GM21737 (cell line): Measurements from ENCODE around the gene LRRN4.

Experiments
- ATAC-seq: cut with Tn5 transposase; IDR thresholded peaks from one replicate; pipeline ENCODE4 v1.9.1; 2021; ENCODE audit warnings: mild to moderate bottlenecking, moderate library complexity; ENCODE audit not compliant: unreplicated experiment

Gene LRRN4

DNA sequence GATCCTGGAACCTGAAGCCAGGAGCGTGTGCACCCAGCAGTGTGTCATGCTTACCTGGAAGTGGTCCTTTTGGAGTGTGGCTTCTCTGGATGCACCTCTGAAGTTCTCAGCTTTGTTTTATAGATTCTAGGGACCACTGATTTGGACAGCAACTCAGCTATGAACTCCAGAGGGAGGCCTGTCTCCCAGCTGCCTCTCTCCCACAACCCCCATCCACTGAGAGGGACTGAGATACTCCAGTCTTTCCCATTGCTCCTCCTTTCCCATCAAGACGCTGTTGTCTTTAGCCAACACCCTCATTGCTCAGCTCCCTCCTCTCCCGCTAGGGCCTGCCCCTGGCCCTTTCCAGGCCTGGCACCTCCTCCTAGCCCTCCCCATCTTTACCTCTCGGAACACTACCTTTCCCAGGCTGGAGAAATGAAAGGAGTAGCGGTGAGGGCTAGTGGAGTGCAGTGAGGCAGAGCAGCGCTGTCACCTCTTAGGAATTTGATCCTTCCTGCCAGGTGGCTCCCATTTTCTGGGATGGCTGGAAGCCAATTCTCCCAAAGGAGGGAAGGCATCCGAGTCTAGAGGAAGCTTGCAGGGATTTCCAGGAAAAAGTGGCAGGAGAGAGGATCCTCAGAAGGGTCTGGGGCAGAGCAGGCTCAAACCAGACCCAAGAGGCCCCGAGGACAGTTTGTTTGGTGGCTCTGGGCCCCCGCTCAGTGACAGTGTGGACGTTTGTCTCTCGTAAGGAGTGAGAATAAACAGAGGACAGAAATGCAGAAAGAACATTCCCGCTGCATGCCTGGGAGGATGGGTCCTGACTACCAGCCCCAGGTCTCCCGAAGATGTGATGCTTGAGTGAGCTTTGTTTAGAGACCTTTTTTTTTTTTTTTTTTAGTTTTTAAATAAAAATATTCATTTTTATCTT, at the start of gene LRRN4:
Gene LRRN4 (minus strand): TSS at position 285 of the 913 bp plus-strand sequence. CDS start 1,261 bp downstream, outside the sequence.
- ATAC-seq: no peak

DNA sequence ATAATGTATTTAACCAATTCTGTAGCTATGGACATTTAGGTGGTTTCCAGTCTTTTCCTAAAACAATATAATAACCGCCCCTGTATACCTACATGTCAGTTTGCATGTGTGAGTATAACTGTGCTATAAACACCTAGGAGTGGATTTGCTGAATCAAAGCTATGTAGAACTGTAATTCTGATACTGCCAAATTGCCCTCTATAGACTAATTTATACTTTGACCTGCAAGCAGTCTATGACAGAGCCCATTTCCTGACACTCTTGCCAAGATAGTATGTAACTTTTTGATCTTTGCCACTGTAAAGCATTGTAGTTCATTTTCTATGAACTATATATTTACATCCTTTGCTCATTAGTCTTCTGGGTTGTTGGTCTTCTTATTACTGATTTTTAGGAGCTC, 49.4 kb upstream of the LRRN4 start:
- no peak for ATAC-seq

DNA sequence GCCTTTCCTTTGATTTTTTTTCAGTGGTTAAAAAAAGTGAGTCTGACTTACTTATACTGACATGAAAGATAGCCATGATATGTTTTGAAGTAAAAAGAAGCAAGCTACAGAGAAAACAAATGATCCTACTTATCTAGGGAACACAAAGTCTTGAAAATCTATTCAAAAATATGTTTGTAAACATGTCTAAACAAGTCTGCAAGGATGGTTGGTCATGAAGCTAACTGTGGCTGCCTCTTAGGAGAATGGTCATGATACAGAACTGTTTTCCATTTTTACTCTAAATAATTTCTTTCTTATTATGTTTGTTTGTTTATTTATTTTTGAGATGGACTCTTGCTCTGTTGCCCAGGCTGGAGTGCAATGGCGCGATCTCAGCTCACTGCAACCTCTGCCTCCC, 47.5 kb upstream of the LRRN4 start:
- no peak for ATAC-seq

DNA sequence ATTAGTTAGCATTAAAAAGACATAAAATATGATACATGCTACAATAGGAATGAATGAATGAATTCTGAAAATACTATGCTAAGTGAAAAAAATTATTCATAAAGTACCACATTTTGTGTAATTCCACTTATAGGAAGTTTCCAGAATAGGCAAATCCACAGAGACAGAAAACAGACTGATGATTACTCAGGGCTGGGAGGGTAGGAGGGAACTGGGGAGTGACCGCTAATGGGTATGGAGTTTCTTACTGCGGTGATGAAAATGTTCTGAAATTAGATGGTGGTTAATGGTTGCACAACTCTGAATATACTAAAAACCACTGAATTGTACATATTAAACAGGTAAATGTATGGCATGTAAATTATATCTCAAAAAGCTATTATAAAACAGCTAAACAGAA, 46.4 kb upstream of the LRRN4 start:
- no peak for ATAC-seq

DNA sequence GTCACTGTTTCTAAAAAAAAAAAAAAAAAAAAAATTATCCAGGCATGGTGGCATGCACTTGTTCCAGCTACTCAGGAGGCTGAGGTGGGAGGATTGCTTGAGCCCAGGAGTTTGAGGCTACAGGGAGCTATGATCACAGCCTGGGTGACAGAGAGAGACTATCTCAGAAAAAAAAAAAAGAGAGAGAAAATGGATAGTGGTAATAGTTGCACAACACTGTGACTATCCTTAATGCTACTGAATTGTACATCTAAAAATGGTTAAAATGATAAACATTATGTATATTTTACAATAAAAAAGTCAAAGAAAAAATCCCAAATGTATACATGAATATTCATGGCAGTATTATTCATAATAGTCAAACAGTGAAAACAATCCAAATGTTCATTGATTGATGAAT, 46.0 kb upstream of the LRRN4 start:
- ATAC-seq: no peak

DNA sequence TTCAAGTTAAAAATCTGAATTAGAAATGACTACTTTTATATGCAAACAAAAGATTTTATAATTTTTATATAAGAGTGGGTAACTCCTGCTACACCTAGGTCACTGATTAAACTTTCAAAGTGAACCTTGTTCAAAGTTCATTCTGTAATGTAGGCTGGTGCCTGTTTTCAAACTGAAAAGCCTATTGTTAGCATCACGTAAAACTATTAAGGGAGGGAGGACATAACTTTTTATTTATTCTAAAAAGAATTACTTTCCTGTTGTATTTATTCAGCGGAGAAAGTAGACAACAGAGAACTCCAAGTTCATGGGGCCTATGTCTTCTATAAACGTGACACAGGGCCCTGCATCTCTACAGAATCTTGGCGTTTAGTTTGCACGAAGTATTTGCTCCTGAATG, 41.5 kb upstream of the LRRN4 start:
- ATAC-seq: no peak

GRCh38 chr20:6094565-6094964, 40.7 kb upstream of the LRRN4 start:
- no peak for ATAC-seq

DNA sequence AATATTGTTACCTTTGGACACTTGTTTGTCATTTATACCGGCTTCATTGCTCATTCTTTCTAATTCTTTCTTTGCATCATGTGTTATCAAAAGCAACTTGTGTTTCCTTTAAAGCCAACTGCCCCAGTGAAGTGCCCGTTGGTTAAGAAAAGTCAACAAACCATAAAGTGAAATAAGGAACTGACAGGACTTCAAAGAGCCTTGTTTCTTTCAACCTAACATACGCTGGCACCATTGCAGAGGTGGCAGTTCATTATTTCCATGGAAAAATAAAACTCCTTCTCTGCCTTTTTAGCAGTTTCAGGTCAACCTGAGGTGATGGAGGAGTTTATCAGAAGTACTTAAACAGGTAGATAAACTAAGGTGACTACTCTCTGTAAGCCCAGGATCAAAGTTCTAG, 40.2 kb upstream of the LRRN4 start:
- ATAC-seq: no peak

DNA sequence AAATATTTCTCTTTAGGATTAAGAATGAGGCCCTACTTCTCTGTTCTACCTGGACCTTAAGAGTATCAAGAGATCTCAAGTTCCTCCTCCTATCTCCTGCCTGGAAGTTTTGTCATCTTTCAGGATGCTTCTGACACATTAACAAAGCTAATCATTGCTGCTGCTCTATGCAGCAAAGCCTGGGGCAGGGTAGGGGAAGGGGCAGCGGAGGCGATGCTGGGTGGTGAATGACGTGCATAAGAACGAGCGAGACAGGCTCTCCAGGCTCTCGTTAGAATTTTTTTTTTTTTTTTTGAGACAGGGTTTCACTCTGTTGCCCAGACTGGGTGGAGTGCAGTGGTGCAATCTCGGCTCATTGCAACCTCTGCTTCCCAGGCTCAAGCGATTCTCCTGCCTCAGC, 37.8 kb upstream of the LRRN4 start:
- ATAC-seq: no peak

- ATAC-seq: no peak
These were observed 33.0 kb upstream of the LRRN4 start for GRCh38 chr20:6086868-6087267.

GRCh38 chr20:6083926-6084325, 30.1 kb upstream of the LRRN4 start:
- ATAC-seq: no peak

- ATAC-seq: no peak
These were observed 27.4 kb upstream of the LRRN4 start for GRCh38 chr20:6081236-6081635.

GRCh38 chr20:6079016-6079415, 25.2 kb upstream of the LRRN4 start:
- ATAC-seq: no peak

- no peak for ATAC-seq
These were observed 21.8 kb upstream of the LRRN4 start for GRCh38 chr20:6075428-6076219.

GRCh38 chr20:6074784-6075183, 20.9 kb upstream of the LRRN4 start:
- no peak for ATAC-seq

DNA sequence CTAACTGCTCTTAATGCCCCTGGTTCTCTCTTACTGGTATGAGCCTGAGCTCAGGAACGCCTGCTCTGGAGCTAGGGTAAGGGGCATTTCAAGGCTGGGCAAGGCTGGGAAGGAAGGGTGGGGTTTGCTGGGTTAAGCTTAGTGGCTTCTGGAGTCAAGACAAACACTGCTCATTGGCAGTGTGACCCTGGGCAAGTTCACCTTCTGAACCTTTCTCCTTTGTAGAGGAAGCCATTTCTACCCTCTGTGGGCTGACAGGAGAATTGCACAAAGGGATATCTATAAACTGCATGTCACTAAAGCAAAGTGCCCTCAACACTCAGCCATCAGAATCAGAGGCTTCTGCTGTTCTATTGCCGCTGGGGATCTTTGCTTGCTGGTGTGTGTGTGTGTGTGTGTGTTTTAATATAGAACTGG, 20.3 kb upstream of the LRRN4 start:
- no peak for ATAC-seq

DNA sequence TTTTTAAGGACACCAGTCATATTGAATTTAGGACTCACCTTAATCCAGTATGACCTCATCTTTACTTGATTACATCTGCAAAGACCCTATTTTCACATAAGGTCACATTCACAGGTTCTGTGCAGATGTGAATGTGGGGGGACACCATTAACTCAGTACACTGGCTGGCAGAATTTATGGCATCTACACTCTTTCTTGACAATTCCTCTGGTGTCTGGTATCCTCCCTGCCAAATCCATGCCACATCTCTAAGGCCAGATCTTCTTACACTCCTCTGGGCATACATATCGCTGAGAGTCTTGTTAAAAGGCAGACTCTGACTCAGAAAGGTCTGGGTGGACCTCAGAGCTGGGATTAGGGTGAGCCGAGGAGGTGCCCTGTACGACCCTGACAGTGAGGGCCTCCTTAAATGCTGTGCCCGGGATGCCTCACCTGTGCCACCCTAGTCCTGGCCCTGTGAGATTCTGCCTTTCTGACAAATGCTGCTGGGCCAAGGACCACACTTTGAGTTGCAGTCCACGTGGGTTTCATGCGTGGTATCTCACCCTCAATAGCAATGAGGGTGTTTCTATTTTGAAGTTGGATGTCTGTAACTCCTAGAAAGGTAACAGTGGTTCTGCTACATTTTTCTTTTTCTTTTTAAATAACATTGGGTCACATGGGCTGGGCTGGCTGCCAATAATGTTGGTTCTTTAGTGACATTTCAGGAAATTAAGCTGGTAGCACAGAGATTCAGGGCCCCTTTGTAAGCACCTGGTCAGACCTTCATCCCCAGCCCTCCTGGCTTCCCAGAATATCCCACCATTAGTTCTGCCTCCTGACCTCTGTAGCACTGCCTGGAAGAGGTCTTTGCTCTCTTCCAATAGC, 17.2 kb upstream of the LRRN4 start:
- no peak for ATAC-seq

- no peak for ATAC-seq
These were observed 15.8 kb upstream of the LRRN4 start for GRCh38 chr20:6069669-6070068.

GRCh38 chr20:6067763-6068318, 14.0 kb upstream of the LRRN4 start:
- ATAC-seq: no peak

- ATAC-seq: no peak
These were observed 12.7 kb upstream of the LRRN4 start for GRCh38 chr20:6066582-6066981.

GRCh38 chr20:6061544-6061943, 7.7 kb upstream of the LRRN4 start:
- no peak for ATAC-seq
